Activated naive CD4-positive, alpha-beta T cell treated with Interleukin-2 at 50 U/mL for 16 hours (primary cell): ENCODE measurements around the gene ATPAF1.
A peak's percentile ranks its signal among the peaks of the same experiment; 100 is the strongest.

Experiments used
- DNase-seq: peaks from one replicate; pipeline ENCODE4 v3.0.0-alpha.2; 2020

ATPAF1 gene

GRCh38 chr1:46613661-46614603, 54.2 kb downstream of the ATPAF1 start:
- DNase-seq = peak; percentile 22

GRCh38 chr1:46612937-46613660, 55.1 kb downstream of the ATPAF1 start:
- DNase-seq = no peak

GRCh38 chr1:46611691-46612221, 56.4 kb downstream of the ATPAF1 start:
- DNase-seq = no peak

GRCh38 chr1:46607345-46608130, 60.6 kb downstream of the ATPAF1 start:
- DNase-seq = no peak

GRCh38 chr1:46606255-46606965, 61.8 kb downstream of the ATPAF1 start:
- no peak for DNase-seq

- peak; percentile 18 for DNase-seq
Observed at GRCh38 chr1:46605232-46605631, 62.9 kb downstream of the ATPAF1 start.

GRCh38 chr1:46603858-46604549, 64.2 kb downstream of the ATPAF1 start, which contains the start of gene MKNK1:
Gene MKNK1 (minus strand): TSS chr1:46604268. CDS start chr1:46583327, 20,941 bp downstream.
- DNase-seq = peak; percentile 98

- no peak for DNase-seq
Observed at GRCh38 chr1:46603481-46603857, 64.7 kb downstream of the ATPAF1 start.

- DNase-seq = no peak
Observed at GRCh38 chr1:46601257-46602007, 66.7 kb downstream of the ATPAF1 start.

GRCh38 chr1:46599059-46599970, 68.8 kb downstream of the ATPAF1 start:
- no peak for DNase-seq

- no peak for DNase-seq
Observed at GRCh38 chr1:46596846-46597245, 71.3 kb downstream of the ATPAF1 start.

- DNase-seq = no peak
Observed at GRCh38 chr1:46596036-46596435, 72.1 kb downstream of the ATPAF1 start.

- no peak for DNase-seq
Observed at GRCh38 chr1:46595127-46595526, 73.0 kb downstream of the ATPAF1 start.

GRCh38 chr1:46594063-46594462, 74.1 kb downstream of the ATPAF1 start:
- DNase-seq = no peak

- DNase-seq = no peak
Observed at GRCh38 chr1:46592823-46593222, 75.3 kb downstream of the ATPAF1 start.

GRCh38 chr1:46589529-46589928, 78.6 kb downstream of the ATPAF1 start:
- DNase-seq = no peak

GRCh38 chr1:46587069-46587468, 81.1 kb downstream of the ATPAF1 start:
- no peak for DNase-seq

GRCh38 chr1:46585312-46585938, 82.7 kb downstream of the ATPAF1 start:
- no peak for DNase-seq

- no peak for DNase-seq
Observed at GRCh38 chr1:46583494-46583893, 84.7 kb downstream of the ATPAF1 start.
